ES-I3 (cell line): ENCODE results near the gene ARHGEF11.

Experiments used
- H3K36me3 ChIP-seq: 2 replicates; pipeline ENCODE4 v1.6.1; 2013; ENCODE audit warnings: mild to moderate bottlenecking, low read length, control low read depth, moderate library complexity; ENCODE audit not compliant: insufficient read depth
- H3K4me1 ChIP-seq: 2 replicates; pipeline ENCODE4 v1.6.1; 2013; ENCODE audit warnings: mild to moderate bottlenecking, control low read depth, low read length; ENCODE audit not compliant: insufficient read depth
- H3K9ac ChIP-seq: 2 replicates; pipeline ENCODE4 v1.6.1; 2013; ENCODE audit warnings: low read depth, mild to moderate bottlenecking, low read length, moderate library complexity
- H3K9me3 ChIP-seq: 2 replicates; pipeline ENCODE4 v1.6.1; 2013; ENCODE audit warnings: mild to moderate bottlenecking, low read length, moderate library complexity; ENCODE audit not compliant: control insufficient read depth, insufficient read depth

Gene ARHGEF11

GRCh38 chr1:156914440-156914856, 131.1 kb downstream of the ARHGEF11 start:
- Histone ChIP-seq H3K9ac (no peak overlapping the region), H3K36me3 (no peaks in the 10 kb centered on the region; the same call in 1 of the 2 replicates), H3K4me1 (peaks cover 10% of the 10 kb centered on the region; the same call in 1 of the 2 replicates), H3K9me3 (no peaks in the 10 kb centered on the region)

- no peak overlapping the region for H3K9ac ChIP-seq
These were observed 131.6 kb downstream of the ARHGEF11 start for GRCh38 chr1:156913809-156914387.

GRCh38 chr1:156912861-156913808, 132.4 kb downstream of the ARHGEF11 start:
- H3K36me3 ChIP-seq, result no peaks in the 10 kb centered on the region; the same call in 1 of the 2 replicates
- peaks cover 10% of the 10 kb centered on the region; the same call in 1 of the 2 replicates for H3K4me1 ChIP-seq
- no peaks in the 10 kb centered on the region for H3K9me3 ChIP-seq
- H3K9ac ChIP-seq, result no peak overlapping the region

More at GRCh38 chr1:156913809-156914387, 131.6 kb downstream of the ARHGEF11 start:
- Histone ChIP-seq H3K9me3 (no peaks in the 10 kb centered on the region), H3K4me1 (peaks cover 10% of the 10 kb centered on the region; the same call in 1 of the 2 replicates), H3K36me3 (no peaks in the 10 kb centered on the region; the same call in 1 of the 2 replicates)

GRCh38 chr1:156912310-156912709, 133.2 kb downstream of the ARHGEF11 start:
- Histone ChIP-seq H3K9ac (no peak overlapping the region), H3K9me3 (no peaks in the 10 kb centered on the region), H3K36me3 (no peaks in the 10 kb centered on the region; the same call in 1 of the 2 replicates), H3K4me1 (peaks cover 10% of the 10 kb centered on the region; the same call in 1 of the 2 replicates)

- Histone ChIP-seq H3K36me3 (no peaks in the 10 kb centered on the region; the same call in 1 of the 2 replicates), H3K4me1 (peaks cover 13% of the 10 kb centered on the region; the same call in 1 of the 2 replicates), H3K9ac (no peak overlapping the region), H3K9me3 (no peaks in the 10 kb centered on the region)
These were observed 133.8 kb downstream of the ARHGEF11 start for GRCh38 chr1:156911577-156912298.

- Histone ChIP-seq H3K36me3 (no peaks in the 10 kb centered on the region), H3K4me1 (peaks cover 13% of the 10 kb centered on the region; the same call in 1 of the 2 replicates), H3K9ac (peak overlapping the region; percentile 17; the same call in 1 of the 2 replicates), H3K9me3 (no peaks in the 10 kb centered on the region)
These were observed 135.2 kb downstream of the ARHGEF11 start for GRCh38 chr1:156910309-156910782.

GRCh38 chr1:156909671-156910070, 135.9 kb downstream of the ARHGEF11 start:
- Histone ChIP-seq H3K4me1 (peaks cover 13% of the 10 kb centered on the region; the same call in 1 of the 2 replicates), H3K36me3 (no peaks in the 10 kb centered on the region), H3K9ac (no peak overlapping the region), H3K9me3 (no peaks in the 10 kb centered on the region)

- H3K36me3 ChIP-seq, result no peaks in the 10 kb centered on the region
These were observed 136.6 kb downstream of the ARHGEF11 start for GRCh38 chr1:156908955-156909354.

GRCh38 chr1:156908541-156908940, 137.0 kb downstream of the ARHGEF11 start:
- H3K9ac ChIP-seq, result no peak overlapping the region
- peaks cover 13% of the 10 kb centered on the region; the same call in 1 of the 2 replicates for H3K4me1 ChIP-seq
- no peaks in the 10 kb centered on the region for H3K36me3 ChIP-seq
- no peaks in the 10 kb centered on the region for H3K9me3 ChIP-seq

More at GRCh38 chr1:156908955-156909354, 136.6 kb downstream of the ARHGEF11 start:
- H3K9ac ChIP-seq, result no peak overlapping the region
- no peaks in the 10 kb centered on the region for H3K9me3 ChIP-seq
- H3K4me1 ChIP-seq, result peaks cover 13% of the 10 kb centered on the region; the same call in 1 of the 2 replicates

- Histone ChIP-seq H3K4me1 (peaks cover 12% of the 10 kb centered on the region; the same call in 1 of the 2 replicates), H3K9ac (no peak overlapping the region), H3K36me3 (no peaks in the 10 kb centered on the region), H3K9me3 (no peaks in the 10 kb centered on the region)
These were observed 139.2 kb downstream of the ARHGEF11 start for GRCh38 chr1:156906206-156906906.

GRCh38 chr1:156905651-156906050, 139.9 kb downstream of the ARHGEF11 start:
- H3K9me3 ChIP-seq, result no peaks in the 10 kb centered on the region
- H3K9ac ChIP-seq, result no peak overlapping the region
- H3K4me1 ChIP-seq, result peaks cover 11% of the 10 kb centered on the region; the same call in 1 of the 2 replicates
- H3K36me3 ChIP-seq, result no peaks in the 10 kb centered on the region

- H3K4me1 ChIP-seq, result peaks cover 7% of the 10 kb centered on the region; the same call in 1 of the 2 replicates
- H3K9me3 ChIP-seq, result no peaks in the 10 kb centered on the region
These were observed 140.4 kb downstream of the ARHGEF11 start for GRCh38 chr1:156905176-156905575.

GRCh38 chr1:156904187-156904959, 141.2 kb downstream of the ARHGEF11 start:
- no peaks in the 10 kb centered on the region for H3K9me3 ChIP-seq
- peaks cover 7% of the 10 kb centered on the region; the same call in 1 of the 2 replicates for H3K4me1 ChIP-seq
- no peak overlapping the region for H3K9ac ChIP-seq
- no peaks in the 10 kb centered on the region for H3K36me3 ChIP-seq

More at GRCh38 chr1:156905176-156905575, 140.4 kb downstream of the ARHGEF11 start:
- no peak overlapping the region for H3K9ac ChIP-seq
- H3K36me3 ChIP-seq, result no peaks in the 10 kb centered on the region
